Hematopoietic multipotent progenitor cell treated with erythropoietin and hydrocortisone succinate and interleukin-3 and kit ligand, for 15 days (in vitro differentiated cells): Measurements from ENCODE around the gene LINC00237.

Experiments
- DNase-seq: peaks from one replicate; pipeline ENCODE4 v3.0.0-alpha.2; 2015; ENCODE audit warnings: low spot score

LINC00237 gene

DNA sequence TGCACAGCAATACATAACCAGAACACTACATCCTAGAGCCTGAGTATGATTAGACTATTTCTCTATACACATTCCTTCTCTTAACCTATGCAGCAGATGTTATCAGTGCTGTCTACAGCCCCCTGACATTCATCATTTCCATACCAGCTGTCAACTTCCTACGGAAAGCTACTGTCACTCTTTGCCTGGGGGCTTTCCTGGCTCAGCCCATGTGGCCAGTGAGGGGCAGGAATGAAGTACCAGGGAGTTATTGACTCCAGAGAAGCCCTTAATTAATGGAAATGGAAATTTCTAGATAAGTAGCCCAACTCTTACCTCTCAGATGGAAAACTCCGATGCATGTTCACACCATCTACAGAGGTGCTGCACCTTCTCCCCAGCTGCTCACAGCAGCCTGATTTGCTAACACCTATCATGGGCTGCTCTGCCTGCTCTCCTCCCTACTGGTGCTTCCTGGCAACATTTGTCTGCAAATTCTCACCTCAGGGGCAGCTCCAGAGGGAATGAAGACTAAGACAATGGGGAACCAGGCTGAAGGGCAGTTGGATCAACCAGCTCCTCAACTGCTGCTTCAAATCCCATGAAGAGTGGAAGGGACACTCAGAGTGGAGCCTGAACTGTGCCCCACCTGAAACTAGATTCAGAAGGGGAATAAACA, 59.6 kb downstream of the LINC00237 start:
- DNase-seq, result no peak
